Measurements from ENCODE around the gene ATF6.

ATF6 gene

DNA sequence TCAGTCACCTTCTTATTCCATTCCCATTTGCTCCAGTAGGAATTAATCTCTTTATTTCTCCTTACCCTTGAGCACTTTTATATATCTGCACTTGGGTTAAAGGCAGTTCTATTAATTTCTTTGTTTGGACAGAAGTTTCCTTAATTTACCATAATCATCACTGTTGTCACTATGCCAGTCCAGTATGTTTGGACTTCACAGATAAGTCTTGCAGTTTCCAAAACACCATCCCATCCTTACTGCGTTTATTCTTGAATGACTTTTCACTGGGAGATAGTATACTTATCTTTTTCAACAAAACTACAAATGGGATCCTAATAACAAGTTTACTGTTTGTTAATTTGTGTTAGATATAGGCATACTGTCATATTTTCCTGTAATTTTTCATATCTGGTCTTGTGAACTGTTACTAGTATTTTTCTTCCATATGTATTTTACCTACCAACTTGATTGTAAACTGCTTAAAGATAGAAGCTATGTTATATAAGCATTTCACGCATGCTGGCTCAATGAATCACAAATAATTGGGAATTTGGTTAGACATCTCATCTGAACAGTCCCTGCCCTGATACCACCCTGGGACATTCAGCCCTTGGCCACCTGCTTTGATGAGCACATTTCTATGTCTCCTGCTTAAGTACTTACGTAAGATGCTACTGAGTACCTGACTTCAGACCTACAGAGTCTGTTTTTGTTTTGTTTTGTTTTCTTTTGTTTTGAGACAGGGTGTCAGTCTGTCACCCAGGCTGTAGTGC, 179.4 kb downstream of the ATF6 start:
- peak; percentile 94 for DNase-seq

DNA sequence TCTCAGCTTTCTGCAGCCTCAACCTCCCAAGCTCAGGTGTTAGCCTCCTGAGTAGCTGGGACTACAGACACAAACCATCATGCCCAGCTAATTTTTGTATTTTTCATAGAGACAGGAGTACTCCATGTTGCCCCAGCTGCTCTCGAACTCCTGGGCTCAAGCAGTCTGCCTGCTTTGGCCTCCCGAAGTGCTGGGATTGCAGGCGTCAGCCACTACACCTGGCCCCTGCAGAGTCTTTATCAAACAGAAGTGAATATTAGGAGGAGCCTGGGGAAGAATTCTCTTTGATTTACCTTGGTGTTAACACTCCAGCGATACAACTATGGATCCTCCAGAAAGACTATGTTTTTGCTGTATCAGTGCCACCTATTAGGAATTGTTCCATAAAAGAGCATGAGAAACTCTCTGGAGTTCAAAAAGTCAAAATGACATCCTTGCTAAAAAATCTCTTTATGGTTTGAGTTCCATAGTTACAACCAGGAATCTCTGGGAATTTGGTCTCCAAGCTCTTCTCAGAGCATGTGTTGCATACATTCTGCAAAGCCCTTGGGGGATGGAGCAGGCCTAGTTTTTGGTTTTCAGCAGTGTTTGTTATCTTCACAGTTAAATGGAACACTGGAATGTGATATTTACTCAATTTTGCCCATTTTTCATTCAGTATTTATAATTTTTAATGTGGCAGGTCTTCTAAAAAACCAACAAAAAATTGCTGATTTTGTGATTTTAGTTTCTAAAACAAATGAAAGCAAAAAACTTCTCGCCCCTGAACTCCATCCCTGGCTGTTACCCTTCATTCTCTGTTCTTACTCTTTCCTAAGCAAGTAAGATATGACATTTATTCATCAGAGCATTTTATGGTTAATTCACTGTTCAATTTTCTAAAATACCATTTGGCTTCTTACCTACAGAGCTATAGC, 180.2 kb downstream of the ATF6 start:
- no peak for DNase-seq

DNA sequence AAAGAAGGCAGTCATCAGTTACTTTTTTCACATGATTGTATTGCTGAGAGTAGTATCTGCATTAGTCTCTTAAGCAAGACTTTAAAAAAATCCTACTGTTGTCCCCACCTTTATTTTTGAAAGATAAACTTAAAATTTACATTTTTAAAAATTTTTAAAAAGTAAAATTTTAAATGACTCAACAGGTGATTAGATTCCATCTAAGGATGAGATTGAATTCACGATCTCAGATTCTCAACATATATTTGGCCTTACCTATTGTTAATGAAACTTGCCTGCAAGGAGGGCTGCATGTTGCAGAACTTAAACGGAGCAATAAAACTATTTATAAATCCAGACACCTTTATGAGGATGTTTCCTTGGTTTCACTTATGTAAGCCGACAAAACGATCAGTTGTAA, 182.3 kb downstream of the ATF6 start:
- DNase-seq = no peak

DNA sequence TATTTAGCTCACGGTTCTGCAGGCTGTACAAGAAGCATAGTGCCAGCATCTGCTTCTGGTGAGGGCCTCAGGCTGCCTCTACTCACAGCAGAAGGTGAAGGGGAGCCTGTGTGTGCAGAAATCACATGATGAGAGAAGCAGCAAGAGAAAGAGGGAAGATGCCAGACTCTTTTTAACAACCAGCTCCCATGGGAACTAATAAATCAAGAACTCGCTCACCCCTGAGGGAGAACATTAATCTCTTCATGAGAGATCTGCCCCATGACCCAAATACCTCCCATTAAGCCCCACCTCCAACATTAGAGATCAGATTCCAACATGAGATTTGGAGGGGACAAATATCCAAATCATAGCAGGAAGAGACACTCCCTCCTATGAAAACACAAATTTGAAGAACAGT, 183.4 kb downstream of the ATF6 start:
- DNase-seq = no peak

DNA sequence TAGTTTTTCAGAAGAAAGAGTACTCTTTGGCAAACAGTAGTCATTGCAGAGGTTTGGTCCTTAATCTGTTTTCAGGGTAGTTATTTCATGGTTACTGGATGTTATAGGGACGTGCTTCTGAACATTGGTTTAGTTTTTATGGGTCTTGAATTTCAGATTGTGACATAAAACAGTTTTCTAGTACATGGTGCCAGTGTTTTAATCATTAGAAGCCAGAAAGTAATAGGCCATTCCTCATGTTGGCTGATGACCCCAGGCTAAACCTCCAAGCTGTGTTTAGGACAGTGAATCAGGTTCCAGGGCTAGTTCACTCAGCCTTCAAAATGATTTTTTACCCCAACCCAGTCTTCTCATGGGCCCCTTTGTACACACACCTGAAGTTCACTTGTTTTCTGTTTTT, 184.3 kb downstream of the ATF6 start:
- no peak for DNase-seq

DNA sequence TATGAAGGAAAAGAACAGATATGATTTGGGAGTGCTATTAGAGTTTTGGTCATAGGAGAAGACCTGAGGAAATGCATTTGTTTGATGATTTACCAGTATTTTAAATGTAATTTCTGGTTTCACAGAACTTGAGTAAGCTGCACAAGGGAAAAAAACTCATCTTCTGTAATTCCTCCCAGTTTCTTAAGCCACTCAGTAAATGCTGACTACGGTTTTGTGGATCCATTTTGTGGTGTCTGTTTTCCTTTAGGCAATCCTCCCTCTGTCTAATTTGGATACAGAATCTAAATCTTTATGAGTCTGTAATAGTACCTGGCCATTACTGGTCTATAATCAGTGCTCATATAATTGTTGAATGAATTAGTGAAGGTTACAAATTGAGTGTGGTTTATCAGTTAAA, 185.5 kb downstream of the ATF6 start:
- no peak for DNase-seq

DNA sequence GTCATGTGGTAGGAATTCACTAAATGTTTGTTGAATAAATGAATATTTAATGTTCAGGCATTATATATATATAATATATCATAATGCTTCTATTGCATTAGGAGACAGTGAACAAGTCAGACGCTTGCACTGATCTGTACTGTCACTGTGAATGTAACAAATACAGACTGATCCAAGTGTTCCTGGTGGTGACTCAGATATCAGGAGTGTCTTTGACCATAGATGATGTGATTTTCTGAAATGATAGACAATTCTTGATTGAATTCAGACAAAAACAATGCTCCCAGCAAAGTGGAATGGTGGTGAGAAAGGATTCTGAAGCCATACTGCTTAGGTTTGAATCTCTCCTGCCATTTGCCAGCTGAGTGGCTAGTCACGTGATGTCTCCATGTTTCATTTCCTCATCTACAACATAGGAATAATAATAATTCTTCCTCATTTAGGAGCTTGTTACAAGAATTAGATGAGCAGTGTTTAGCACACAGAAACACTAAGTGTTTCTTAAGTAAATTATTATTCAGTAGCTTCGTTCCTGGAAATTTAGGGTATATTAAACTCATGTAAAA, 186.6 kb downstream of the ATF6 start:
- DNase-seq = no peak

DNA sequence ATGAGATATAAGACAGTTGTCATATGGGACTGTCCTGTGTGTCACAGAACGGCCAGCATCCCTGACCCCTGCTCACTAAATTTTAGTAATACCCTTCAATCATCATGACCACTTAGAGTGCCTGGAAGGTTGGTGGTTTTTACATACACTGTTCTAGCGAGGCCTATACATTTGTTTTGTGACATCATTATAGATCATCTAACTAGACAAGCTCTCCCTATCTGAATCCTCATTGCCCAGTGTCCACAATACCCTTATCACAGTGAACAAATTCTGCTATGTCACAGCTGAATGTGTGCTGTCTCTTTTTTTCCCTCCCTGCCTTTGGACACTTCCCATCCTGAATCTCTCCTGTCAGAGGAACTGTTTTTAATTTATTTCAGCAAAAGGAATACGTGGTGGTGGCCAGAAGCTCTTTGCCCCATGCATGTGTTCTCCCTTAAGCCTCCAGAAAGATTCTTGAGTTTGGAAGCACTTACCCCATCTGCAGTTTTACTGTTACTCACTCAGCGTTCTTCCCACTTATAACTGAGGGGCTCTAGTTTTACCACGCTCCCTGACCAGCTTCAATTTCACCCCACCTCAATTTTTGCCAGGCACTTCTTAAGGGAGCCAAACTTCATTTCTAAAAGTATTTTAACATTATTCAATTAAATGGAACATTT, 187.3 kb downstream of the ATF6 start:
- peak; percentile 71 for DNase-seq

DNA sequence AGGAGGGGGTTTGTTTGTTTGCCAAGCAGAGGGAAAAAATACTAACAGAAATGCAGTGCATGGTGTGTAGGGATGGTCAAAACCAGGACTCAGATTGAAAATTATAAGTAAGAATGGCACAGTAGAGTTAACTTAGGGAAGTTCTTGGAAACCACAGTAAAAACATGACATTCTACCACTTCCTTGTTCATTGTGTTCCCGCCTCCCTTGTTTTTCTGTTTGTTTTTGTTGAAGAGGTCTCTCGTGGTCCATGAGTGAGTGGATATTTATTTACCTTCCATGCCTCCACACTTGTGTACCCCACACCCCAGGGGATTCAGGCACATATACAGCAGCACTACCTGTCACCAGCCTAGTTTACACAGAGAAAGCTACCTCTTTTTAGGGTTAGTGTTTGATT, 187.9 kb downstream of the ATF6 start:
- DNase-seq = no peak

DNA sequence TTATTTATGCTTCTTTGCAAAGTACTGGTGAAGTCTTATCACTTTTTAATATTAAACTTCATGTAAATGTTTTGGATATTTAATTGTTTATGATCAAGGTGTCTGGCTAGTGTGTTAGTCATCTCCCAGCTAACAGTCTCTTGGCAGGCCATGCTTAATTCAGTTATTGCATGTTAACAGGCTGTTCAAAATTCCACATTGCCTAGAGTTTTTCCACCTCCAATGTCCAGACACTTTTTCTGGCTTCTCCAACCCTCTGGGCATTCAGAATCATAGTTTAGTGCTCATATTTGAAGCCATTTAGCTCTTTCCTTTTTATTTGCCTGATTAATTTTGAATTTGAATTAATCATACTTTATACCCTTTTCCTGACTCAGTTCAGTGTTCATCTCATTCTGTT, 188.3 kb downstream of the ATF6 start:
- DNase-seq = no peak

DNA sequence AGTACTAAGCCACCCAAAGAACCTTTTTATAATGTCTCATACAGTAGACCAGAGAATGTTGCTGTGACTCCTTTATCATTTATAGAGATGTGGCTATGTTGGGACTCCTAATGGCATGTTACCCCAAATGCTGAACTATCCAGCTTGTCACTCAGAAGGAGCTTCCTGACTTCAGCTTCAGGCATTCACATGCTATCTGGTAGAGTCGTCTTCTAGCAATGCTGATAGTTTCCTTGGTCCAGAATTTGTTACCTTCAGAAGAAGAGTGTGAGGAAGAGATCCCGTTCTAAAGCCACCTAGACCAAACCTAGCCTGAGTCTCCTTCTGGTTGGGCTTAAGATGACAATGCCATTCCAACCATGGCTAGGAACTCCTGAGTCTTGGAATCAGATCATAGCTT, 189.5 kb downstream of the ATF6 start:
- DNase-seq = no peak

DNA sequence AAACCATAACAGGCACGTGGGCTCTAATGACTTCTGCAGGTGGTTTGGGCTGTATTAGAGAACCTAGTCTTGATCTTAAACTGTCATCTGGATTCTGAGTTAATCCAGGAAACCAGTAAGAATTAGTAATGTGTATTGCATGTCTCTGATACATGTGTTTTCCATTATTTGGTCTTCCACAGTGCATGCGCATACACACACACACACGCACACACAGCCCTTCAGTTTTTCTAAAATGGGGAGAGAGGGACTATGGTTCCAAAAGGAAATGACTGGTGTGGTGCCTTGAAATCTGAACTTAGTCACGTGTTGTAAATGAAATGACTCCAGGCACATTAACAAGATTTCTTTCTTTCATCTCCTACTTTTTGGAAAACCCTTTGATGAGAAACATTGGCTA, 190.0 kb downstream of the ATF6 start:
- no peak for DNase-seq

DNA sequence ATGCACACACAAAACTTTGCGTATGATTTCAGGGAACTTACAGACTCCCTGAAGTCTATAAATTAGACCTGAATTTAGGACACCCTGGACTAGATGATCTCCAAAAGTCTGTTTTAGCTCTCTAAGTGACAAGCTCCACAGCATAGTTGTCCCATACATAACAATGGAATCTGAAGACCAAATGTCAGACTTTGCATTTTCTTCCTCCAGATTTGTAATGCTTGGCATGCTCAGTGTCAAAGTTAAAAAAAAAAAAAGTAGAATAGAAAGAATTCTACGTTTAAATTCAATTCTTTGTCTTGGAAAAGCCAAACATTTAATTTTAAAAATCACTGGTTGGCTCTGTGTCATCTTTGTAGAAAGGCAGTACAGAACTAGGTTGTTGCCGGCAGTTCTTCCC, 190.8 kb downstream of the ATF6 start:
- DNase-seq = no peak

DNA sequence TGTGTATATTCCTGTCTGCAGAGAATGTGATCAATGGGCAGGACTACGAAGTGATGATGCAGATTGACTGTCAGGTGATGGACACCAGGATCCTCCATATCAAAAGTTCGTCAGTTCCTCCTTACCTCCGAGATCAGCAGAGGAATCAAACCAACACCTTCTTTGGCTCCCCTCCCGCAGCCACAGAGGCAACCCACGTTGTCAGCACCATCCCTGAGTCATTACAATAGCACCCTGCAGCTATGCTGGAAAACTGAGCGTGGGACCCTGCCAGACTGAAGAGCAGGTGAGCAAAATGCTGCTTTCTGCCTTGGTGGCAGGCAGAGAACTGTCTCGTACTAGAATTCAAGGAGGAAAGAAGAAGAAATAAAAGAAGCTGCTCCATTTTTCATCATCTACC, 192.3 kb downstream of the ATF6 start:
- DNase-seq = no peak

DNA sequence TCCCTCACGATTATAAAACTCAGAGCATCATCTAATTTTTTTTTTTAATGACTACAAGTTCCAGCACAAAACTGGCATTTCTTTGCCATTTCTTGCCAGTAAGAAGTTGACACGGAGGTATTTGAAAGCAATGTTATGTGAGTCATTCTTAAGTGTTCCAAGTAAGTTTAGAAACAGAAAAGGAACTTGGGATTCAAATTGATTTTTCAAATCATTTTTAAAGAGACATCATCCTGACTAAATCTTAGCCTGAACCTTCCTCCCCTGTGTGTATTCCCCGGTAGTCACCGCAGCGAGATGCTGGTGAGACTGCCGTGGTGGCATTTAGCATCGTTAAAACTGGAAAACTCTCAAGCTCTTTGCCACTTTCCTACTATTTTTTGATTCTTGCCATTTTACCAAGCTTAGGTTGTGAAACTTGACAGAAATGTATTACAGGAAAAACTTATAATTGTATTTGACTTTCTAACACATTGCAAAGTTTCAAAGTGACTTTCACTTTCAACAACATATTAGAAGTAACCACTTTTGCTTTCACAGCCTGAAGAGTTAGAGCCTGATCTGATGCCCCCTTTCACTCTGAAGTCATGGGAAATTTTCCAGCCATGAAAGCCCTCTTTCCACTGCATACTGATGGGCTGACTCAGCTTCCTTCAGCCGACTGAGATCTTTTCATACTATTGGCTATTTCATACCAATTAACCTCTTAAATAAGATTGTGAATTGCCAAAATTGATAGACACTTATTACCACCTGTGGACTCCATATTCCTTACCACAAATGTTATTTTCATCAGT, 196.2 kb downstream of the ATF6 start:
- no peak for DNase-seq

DNA sequence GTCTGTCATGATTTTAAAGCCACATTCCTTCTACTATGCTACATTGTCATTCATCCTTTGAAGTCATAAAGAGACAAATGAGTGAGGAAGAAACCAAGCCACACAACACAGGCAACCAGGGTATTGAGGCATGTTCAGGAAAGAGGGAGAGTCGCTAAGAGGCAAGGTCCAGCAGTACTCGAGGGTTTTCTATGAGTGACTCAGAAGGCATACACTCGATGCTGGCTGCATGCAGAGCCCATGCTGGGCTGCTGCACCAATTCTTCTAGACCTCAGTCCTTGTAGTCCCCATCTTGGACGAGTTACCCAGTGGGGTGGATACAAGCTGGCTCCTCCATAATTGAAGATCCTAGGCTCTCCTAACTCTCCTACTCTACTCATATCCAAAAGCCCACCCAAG, 199.9 kb downstream of the ATF6 start:
- no peak for DNase-seq

DNA sequence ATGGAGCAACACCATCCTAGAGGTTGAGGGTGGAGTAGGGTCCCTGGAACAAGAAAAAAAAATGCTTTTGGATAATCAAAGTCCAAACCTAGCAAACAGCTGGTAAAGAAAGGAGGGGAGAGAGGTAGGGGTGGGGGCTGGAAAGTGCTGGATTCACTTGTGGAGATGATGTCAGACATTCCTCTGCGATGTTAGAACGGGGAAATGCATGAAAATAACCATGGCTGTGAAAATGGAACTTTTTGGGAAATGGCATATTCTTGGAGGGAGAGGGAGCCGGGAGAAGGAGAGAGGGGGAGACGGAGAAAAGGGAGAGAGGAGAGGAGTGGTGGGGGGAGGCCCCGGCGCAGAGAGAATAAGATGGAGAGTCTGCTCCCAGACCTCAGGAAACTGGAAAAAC, 203.9 kb downstream of the ATF6 start:
- no peak for DNase-seq

DNA sequence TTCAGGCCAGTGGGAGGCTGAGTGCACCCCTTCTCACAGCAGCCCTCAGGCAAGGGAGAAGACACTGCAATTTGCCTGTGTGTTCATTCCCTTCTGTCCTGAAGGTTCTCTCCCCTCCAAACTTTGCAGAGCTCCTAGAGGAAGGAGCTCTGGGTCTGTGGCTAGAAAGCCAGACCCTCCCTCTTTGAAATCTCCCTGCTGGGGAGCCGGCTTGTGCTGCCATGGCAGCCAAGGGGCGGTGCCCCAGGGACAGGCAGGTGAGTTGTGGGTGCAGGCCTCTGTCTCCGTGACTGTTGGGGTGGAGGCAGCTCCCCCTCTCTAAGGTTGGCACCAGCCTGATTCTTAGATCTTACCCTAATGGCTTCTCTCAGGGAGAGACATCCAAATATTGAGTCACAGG, 204.5 kb downstream of the ATF6 start:
- no peak for DNase-seq

DNA sequence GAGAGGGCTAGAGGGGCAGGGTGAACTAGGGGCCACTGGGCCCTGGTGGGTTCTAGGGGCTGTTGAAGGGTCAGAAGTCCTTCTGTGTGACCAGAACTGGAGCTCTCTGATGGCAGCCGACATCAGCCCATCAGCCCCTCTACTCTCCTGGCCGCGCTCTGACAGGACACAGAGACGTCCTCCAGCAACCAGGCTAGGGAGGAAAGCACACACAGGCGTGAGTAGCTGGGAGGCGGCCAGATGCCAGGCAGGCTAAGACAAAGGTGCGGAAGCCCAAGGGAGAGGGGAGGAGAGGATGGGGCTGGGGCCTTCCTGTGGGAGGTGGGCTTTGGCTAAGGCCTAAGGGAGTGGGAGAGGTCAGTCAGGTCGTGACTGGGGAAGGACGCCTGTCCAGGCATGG, 206.7 kb downstream of the ATF6 start:
- DNase-seq = no peak

DNA sequence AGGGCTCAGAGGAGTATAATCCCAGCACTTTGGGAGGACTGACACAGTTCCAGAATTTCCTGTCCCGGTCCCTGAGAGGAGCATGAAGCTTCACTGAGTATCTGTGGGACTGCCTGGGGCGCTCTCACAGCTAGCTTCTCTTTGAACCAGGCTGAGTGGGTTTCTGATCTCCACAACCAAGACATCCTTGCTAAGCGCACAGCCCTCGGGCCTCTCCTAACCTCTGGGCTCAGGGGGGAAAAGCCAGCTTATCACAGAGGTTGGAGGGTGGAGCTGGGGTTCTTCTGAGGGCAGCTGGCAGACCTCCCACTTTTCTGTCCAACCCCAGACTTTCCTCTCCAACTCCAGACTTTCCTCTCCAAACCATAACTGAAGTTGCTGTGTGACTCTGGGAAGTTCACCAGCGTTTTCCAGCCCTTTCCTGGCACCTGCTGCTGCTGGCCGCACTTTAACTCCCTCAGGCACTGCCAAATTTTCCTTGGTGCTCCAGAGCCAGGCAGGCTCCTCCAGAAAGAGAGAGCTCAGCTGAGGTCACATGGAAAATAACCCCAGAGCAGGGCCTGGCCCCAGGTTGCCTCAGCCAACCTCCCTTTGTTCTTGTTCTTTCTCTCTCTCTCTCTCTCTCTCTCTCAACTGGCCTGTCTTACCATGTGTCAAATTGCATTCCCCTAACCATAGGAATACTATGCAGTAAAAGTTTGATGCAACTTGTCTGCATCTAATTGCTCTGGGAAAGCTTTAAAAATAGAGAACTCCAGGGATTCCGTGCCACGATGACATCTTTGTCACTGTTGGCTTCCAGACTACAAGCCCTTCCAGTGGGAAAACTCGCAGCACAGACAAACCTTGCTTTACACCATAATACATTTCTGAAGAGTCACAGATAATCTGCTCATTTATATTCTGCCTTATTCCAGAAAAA, 208.1 kb downstream of the ATF6 start:
- DNase-seq = peak; percentile 78

DNA sequence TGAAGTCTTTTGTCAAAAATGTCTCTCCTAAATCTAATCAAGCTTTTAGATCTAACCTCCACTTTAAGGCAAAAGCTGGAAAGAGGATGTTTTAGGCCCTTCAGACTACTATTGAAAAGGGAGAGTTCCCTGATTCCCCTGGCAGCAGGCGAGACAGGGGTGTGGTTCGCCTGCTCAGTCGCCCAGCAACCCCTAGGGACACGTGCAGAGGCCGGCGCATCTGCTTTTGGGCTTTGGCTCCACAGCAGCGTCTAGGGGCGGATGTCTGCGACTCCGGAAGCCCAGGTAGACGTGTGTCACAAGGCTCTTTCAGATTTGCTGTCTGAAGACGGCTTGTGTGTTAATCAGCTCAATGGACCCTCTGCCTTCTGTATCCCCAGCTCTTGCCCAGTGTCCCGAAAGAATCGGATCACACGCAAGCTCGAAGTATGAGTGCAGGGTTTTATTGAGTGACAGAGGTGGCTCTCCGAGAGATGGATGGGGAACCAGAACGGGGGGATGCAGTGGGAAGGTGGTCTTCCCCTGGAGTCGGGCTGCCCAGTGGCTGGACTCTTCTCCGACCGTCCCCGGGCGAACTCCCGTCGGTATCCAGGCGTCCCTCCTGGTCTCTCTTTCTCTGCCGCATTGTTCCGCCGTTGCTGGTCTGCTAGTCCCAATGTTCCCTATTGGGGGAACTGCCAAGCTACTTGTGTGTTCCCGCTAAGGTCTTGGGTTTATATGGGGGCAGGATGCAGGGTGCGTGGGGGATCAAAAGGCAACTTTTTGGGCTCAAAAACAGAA, 212.1 kb downstream of the ATF6 start:
- no peak for DNase-seq
